ENCODE results near the gene TTC28.
"Not testable (repeated sequence)": the region's sequence is repeated elsewhere in the genome, so short reads cannot be mapped to it uniquely, and the experiment has no call there.

The TTC28 gene

DNA sequence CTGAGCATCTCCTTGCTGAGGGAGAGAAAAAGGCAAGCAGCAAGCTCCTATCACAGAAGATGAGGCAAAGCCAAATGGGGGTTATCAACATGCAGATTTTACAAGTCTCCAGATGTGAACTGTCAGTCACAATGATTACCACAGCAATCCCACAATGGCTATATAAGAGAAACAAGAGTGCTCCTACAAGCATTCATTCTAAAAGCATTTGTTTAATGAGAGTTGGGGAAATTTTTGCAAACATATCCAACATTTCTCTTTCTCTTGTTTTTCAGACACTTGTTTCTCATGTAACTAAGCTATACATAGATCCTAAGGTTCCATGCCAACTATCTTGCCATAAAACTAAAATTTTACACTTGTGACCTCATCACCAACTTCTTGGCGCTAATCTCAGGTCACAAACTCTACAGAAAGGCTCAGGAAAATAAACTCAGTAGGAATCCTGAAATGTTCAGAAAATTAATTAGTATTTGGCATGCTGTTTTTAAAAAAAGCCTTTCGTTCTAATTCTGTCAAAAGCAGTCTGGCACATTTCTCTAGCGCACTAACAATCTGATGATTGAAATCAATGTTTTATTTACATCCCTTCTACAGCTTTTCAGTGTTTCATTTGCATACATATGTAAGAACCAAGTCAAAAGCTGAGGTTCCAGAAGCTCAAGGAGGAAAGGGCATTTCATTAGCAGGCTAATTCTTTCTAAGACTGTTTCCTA lies 199.5 kb downstream of the TTC28 start:
- no peak for DNase-seq

DNA sequence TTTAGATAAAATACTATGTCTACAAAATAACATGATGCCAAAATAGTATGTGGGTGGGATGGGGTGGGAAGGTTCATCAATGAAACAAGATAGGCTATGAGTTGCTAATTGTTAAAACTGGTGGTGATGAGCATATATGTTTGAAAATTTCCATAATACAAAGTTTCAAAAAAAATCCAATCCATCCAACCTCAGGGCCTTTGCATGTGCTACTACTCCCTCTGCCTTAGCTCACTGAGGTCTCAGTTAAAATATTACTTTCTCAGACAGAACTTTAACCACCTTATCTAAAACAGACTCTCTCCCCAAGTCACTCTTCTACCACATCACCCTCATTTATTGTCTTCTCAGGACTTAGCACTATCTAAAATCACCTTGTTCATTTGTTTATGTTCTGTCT lies 201.1 kb downstream of the TTC28 start:
- DNase-seq = no peak

DNA sequence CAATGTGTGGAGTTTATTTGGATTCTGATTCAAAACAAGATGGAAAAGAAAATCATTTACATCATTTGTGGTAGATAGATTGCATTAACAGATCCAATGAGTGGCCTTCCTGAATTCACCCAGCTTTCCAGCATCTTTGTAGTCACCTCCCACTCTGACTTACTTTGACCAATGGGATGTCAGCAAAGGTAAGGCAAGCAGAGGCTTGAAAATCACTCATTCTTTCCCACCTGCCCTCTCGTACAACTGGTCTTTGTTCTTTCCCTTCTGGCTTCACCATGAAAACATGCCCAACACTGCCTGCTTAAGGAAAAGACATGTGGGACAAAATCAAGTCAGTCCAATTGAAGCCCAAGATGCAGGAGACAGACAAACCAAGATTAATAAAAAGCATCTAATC lies 202.1 kb downstream of the TTC28 start:
- DNase-seq = no peak

DNA sequence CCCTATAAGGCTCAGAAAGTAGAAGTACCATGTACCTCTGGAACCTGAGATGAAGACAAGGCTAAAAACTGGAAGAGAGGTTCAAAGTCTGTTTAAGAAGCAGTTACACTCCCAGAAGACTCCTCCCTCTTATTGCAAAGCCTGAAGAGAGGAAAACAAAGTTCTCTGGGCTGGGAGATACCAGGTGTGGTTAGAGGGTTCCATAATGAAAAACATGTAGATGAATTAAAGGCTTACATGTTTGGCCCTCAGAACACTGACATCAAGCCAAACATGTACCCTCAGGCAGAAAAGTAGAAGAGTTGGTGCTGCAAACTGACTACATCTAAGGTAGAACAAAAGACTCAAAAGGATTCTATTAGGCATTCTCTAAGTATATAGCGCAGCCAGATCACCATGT lies 205.3 kb downstream of the TTC28 start:
- DNase-seq = no peak

DNA sequence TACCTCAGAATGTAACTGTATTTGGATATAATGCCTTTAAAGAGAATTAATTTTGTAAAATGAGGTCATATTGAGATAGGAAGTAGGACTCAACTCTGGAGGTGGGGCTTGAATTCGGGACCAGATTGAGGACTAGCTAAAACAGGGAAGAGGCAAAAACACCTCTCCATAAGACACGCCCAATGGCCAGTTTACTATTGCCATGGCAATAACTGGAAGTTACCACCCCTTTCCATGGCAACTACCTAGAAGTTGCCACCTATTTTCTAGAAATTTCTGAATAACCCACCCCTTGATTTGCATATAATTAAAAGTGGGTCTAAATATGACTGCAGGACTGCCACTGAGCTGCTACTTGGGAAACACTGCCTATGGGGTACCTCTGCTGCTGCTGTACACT lies 206.4 kb downstream of the TTC28 start:
- DNase-seq = no peak

DNA sequence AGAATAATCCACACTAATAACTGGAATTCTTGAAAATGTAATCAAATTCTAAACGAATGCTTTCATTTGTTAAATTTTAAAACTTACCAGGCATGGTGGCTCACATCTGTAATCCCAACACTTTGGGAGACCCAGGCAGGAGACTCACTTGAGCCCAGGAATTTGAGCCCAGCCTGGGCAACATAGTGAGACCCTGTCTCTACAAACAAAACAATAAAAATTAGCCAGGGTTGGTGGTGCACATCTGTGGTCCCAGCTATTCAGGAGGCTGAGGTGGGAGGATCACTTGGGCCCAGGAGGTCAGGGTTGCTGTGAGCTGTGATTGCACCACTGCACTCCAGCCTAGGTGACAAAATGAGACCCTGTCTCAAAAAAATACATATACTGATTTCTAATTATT lies 212.6 kb downstream of the TTC28 start:
- DNase-seq = not testable (repeated sequence)

DNA sequence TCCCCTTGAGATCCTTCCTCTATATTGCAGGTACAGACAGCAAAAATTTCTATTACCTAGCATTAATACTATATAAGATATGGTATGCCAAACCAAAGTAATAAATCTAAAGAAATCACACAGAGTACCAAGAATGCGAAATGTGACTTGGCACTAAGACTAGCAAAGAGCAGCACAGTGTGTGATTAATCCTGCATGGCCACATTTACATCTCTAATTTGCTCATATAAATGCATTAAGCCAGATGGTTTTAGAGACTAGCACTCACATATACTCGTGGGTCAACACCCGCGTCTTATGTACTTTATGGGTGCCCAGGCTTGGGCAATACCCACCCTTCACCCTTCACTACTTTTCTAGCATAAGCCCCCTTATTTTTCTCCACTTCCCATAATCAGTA lies 213.2 kb downstream of the TTC28 start:
- DNase-seq = no peak

DNA sequence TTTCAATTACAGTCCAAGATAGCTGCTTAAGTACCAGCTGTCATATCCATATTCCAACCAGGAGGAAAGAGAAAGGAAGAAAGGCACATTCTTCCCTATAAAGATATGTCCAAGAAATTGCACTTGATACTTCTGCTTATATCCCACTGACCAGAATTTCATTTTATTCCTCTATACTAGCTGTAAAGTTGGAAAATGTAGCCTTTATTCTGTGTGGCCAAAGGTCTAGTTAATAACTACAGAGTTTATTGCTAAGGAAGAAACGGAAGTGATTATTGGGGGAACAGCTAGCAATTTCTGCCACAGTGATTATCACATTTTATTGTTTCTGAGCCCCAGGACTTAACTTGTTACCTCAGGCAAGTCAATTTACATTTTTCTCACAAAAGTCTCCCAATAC lies 213.8 kb downstream of the TTC28 start:
- DNase-seq = no peak

DNA sequence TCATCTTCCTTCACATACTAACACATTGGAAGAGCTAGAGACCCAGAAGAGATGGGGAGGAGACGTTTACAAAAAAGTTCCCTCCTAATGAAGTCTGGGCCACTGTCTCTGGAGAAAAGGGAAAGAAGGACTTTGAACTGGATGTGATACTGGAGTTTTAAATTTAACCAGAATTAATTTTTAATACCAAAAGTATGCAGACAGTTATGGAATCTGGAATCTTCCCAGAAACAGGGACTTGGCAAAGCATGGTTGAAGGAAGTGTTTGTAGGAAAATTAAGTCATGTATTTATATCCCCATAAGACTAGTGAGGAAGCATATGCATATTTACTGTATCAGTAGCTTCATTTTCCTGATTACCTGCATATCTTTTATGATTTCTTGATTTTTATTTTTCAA lies 215.5 kb downstream of the TTC28 start:
- no peak for DNase-seq

DNA sequence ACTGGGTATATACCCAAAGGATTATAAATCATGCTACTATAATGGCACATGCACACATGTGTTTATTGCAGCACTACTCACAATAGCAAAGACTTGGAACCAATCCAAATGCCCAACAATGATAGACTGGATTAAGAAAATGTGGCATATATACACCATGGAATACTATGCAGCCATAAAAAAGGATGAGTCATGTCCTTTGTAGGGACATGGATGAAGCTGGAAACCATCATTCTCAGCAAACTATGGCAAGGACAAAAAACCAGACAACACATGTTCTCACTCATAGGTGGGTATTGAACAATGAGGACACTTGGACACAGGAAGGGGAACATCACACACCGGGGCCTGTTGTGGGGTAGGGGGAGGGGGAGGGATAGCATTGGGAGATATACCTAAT lies 216.2 kb downstream of the TTC28 start:
- not testable (repeated sequence) for DNase-seq

DNA sequence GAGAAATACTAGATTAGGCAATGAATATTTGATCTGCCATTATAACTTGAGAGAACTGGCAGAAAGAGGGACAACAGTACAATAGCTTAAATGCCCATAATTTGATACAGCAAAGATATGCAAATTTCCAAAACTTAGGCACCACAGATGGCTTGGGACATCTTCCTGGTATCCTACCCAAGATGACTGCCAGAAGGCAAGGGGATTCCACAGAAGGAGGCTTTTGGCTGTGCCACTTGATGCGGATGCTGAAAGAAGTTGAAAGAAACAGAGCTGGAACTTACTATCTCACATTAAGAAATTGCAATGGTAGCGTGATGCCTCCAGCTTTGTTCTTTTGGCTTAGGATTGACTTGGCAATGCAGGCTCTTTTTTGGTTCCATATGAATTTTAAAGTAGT lies 216.7 kb downstream of the TTC28 start:
- DNase-seq = no peak

DNA sequence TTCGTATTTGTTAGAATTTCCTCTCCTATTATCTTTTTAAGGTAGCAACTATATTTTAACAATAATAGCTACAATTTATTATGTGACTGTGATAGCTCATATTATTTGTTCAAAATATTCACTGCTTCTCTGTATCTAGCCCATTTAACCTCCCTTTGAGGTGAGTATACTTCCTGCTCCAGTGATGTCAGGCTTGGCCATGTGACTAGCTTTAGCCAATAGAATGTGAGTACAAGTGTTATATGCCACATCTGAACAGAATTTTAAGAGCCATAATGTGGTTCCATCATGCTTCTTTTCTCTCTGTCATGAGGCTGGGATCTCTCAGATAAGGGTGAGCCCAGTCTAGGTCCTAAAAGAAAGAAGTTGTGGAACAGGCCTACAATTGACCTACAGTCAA lies 217.6 kb downstream of the TTC28 start:
- DNase-seq = no peak

DNA sequence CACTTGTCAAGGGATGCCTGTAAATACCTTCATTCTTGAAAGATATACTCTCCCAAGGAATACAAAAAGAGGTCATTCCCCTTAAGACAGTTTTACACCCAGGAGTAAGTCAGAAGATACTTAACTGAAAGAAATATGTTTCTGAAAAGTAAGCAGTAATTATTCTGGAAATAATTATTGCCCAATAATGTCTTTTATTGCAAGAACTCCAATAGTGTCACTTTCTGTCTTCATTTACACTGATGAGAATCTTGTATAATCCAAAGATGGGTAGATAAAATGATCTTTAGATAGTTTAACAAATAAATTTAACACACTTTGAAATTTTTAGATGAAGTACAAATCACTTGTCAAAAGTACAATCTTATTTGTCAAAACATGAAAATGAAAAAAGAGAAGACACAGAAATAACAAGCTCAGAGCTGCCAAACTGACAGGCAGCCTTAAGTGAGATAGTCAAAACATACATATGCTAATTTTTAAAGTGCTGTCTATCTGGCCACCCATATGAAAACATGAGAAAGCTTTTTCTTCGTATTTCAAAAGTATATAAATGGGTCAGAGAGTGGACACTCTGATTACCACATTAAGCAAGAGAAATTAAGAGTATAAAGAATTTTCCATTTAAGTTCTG lies 225.1 kb downstream of the TTC28 start:
- no peak for DNase-seq

DNA sequence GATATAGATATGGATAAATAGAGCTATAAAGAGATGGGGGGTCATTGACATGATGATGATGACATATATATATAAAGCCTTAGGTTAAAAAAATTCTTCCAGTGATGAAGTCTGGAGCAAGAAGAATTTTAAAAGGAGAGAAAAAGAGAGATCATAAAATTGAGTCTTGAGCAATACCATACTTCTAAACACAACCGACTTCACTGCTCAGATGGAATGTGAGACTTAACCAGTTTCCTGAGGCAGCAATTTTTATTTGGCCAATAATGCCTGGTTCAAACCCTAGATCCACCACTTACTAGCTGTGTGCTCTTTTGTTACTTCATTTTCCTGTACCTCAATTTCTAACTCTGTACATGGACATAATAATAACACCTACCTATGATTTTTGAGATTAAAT lies 229.5 kb downstream of the TTC28 start:
- no peak for DNase-seq

DNA sequence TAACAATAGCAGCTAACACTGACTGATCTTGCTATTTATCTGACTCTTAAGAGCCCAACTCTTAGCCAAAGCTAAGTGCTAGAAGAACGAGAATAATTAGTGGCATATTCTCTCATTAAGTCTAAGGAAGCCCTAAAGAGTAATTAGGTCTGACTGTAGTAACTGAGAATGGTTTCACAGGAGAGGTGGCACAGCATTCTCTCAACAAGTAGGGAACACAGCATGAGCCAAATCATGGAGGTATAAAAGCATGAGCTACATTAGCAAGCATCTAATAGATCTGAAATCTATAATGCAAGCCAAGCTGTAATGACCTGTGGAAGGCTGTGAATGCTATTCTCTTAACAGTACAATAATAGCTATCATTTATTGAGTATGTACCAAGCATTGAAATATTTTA lies 230.6 kb downstream of the TTC28 start:
- DNase-seq = no peak

DNA sequence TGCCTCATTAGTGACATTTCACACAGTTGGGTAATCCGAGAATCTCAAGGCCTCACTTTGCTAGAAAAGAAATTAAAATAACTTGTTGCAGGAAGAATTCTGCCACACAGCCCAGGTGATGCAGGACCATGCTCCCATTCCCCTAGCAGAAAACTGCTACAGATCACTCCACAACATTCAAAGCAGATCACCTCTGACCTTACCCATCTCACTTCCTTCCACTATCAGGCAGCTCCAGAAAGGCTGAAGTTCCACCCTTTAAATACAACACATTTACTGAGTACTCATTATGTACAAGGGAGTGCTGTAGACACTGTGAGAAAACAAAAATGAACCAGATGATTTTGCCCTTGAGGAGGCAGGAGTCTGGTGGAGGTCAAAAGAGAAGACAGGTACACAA lies 231.0 kb downstream of the TTC28 start:
- DNase-seq = no peak

DNA sequence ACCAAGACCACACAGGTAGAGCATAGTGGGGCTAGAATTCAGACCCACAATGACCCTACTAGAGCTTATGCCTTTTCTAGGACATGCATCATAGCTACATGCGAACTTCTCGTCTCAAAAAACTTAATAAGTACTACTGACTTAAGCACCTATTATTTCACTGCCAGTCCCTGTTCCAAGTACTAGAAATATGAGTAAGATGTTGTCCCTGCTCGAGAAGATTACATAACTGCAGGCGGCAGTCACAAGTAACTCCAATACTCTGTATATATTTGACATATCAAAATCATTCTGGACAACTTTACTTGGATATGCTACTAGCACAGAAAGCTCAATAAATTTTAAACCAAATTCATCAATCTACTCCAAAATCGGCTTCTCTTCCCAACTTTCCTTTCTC lies 235.0 kb downstream of the TTC28 start:
- DNase-seq = no peak

DNA sequence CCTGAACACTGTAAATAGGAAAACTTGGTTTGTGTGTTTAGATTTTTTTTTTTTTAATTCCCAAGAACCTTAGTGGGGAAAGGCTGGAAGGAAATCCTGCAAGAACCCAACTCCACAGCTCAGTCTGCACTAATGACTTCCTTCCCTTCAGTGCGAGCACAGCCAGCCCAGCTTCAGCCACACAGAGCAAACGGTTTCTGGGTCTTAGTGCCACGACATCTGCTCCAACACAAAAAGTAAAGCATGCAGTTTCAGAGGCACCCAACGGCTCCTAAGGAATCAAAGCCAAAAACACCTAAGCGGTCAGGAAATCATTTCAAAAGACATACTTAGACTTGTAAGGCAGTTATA lies 236.1 kb downstream of the TTC28 start:
- no peak for DNase-seq

DNA sequence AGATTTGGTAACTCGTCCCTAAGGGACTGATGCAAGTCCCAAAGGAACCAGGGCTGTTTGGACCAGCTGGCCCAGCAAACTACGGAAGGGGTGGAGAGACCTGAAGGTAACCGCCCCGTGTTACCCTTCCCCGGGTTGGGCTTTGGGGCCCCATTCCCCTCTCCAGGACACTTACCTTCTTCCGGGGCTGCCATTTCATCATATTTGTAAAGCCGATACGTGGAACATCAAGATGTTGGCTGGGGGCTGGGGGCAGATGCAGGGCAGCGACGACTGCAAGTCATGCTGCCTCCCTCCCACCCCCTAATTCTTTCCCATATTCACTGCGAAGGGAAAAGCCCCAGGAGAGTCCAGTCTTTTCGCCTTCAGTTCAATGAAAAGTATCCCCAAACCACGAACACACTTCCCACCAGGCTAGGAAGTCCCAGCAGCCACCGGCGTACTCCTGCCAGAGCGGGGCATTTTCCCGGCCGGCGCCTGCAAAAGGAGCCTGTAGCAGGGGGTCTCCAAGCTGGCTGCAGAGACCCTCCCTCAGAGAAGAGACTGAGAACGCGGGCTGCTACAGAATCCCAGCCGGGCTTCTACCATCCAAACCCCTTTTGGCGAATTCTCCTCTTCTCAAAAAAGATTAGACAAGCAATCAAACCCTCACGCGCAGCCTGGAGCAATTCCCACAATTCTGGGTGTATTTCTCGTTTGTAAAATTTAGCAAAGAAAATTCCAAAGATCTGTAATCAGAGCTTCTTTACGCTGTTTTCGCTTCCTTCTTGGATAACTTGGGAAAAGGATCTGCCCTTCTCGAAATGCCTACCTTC lies 236.7 kb downstream of the TTC28 start:
- DNase-seq = no peak

DNA sequence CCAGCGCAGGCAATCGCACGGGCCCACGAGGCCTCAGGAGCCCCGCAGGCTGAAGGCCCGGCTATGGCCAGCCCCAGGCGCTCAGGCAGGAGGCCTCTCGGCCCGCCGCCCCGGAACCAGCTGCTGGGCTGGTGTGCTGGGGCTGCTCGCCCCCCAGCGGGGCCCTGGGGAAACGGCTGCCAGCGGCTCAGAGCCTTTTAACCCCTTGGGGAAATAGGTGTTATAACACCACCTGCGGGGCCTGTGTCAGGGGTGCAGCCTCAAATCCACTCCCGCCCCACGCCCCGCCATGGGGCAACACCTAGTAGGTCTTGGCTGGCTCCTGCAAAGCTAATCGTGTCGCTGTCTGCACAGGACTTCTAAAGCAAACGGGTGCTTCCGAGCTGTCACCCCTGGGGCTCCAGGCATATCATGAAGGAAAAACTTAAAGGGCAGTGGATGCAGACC lies 237.4 kb downstream of the TTC28 start:
- no peak for DNase-seq

DNA sequence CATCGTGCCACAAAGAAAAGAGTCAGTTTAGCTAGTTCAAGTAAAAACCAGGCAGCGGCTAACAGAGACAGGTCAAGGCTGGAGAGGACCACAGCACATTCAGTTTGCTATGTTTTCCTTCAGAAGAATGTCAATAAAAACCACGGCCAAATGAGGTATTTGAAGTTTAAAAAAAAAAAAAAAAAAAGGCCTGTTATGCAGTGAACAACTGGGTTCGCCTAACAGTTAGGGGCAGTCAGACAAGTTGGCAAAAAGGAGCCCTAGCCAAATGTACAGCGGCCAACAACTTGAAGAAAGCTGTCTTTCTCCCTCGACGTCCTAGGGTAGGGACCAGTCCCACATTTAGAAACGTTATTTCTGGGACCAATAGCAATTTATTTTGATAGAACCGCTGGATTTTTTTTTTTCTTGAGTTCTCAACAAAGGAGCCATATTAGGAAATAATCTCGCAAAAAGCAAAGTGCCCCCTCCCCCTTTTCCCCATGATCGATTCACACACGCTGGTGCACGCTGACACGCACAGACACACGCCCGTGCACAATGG lies 237.8 kb downstream of the TTC28 start:
- no peak for DNase-seq

DNA sequence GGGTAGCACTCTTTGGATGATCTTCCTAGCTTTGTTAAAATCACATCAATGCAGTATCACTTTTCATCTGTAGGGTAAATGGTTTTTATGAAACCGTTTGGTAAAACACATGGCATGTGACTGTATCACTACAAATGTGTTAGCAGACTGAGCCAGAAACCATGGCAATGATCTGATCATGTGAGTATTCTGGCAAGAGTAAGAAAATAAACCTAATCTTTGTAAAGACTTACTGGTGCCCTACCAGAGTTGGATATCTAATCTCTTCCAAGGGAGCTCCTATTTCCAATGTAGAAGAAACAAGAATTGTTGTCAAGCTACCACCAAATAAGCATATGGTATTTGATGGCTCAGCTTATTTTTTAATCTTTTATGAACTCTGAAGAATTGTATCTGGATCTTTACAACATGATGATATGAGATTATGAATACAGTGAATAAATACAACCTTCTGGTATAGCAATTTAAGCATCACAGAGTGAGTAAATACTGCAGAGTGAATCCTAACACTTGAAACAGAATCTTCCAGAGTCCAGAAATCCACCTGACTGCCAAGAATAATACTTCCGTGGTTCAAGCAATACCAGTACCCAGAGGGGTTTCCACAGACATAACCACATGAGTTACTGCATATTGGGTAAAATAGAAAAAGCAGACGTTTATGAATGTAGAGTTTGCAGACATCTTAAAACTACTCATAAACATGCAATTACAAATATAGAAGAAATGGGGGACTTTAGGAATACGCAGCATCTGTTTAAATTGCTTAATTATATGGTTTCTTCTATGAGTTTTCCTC lies 238.8 kb downstream of the TTC28 start:
- no peak for DNase-seq

DNA sequence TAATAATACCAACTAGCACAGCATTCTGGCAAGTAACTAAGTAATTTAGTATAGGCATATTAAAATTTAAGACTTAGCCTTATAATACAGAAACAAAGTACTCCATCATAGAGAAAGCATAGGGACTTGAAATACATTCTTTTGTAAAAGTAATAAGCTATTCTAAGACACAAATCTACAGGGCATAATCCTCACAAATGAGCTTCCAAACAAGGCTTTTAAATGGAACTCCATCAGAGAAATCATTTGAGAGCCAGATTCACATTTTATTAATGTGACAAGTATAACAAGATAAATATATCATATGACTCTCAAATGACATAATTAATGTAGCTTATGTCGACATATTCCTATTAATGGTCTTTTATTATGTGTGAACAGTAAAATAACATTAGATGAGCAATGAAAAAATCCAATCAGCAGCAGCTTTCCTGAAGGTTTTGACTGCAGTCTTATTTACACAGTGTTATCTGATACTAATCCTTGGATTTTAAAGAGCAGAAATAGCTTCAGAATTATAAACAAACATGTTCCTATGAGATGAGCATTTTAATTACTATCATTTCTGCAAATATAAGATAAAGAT lies 241.4 kb downstream of the TTC28 start:
- no peak for DNase-seq

Data from DMS79 (cell line).